KMS-11 (cell line): ENCODE measurements around the gene M1AP.
"Not testable (repeated sequence)": the region's sequence is repeated elsewhere in the genome, so short reads cannot be mapped to it uniquely, and the experiment has no call there.

Experiments
- H2AFZ ChIP-seq: fragments of 200-600 bp; sonication (generic); 2 replicates; pipeline ENCODE4 v1.6.1; 2016; ENCODE audit warnings: antibody characterized with exemption, mixed run types, low read depth
- H3K27ac ChIP-seq: fragments of 200-600 bp; sonication (generic); 2 replicates; pipeline ENCODE4 v1.6.1; 2016; ENCODE audit warnings: mild to moderate bottlenecking, mixed run types
- H3K27me3 ChIP-seq: fragments of 200-600 bp; sonication (generic); 2 replicates; pipeline ENCODE4 v1.6.1; 2017; ENCODE audit warnings: mild to moderate bottlenecking, low read depth, mixed run types, moderate library complexity; ENCODE audit not compliant: insufficient read depth
- H3K36me3 ChIP-seq: fragments of 200-600 bp; sonication (generic); 2 replicates; pipeline ENCODE4 v1.6.1; 2017; ENCODE audit warnings: mild to moderate bottlenecking, mixed run types; ENCODE audit not compliant: insufficient read depth
- H3K4me1 ChIP-seq: fragments of 200-600 bp; sonication (generic); 2 replicates; pipeline ENCODE4 v1.6.1; 2016; ENCODE audit warnings: mild to moderate bottlenecking, low read depth, mixed run types; ENCODE audit not compliant: poor library complexity, severe bottlenecking
- H3K4me2 ChIP-seq: fragments of 200-600 bp; sonication (generic); 2 replicates; pipeline ENCODE4 v1.7.0; 2016; ENCODE audit warnings: mild to moderate bottlenecking, mixed run types
- H3K4me3 ChIP-seq: fragments of 200-600 bp; sonication (generic); IDR thresholded peaks from 2 replicates; pipeline ENCODE4 v1.6.1; 2017; ENCODE audit warnings: low read depth, low read length, mixed read lengths; ENCODE audit not compliant: insufficient read depth
- H3K79me2 ChIP-seq: fragments of 200-600 bp; sonication (generic); 2 replicates; pipeline ENCODE4 v1.6.1; 2016; ENCODE audit warnings: low read depth, mixed run types; ENCODE audit not compliant: insufficient read depth
- H3K9ac ChIP-seq: fragments of 200-600 bp; sonication (generic); 2 replicates; pipeline ENCODE4 v1.6.1; 2016; ENCODE audit warnings: mild to moderate bottlenecking, mixed run types
- H4K20me1 ChIP-seq: fragments of 200-600 bp; sonication (generic); 2 replicates; pipeline ENCODE4 v1.6.1; 2016; ENCODE audit warnings: mild to moderate bottlenecking, mixed run types; ENCODE audit not compliant: insufficient read depth
- CTCF ChIP-seq: fragments of 200-600 bp; sonication (generic); conservative IDR thresholded peaks from 2 replicates; pipeline ENCODE4 v1.6.1; 2017; ENCODE audit warnings: low read depth, mild to moderate bottlenecking, antibody characterized with exemption, low read length, moderate library complexity, mixed read lengths

M1AP gene

GRCh38 chr2:74645344-74645743 is 2.8 kb downstream of the M1AP start:
- H3K27me3 ChIP-seq = no peaks in the 10 kb centered on the region
- no peak overlapping the region for H3K9ac ChIP-seq
- H3K4me1 ChIP-seq = no peaks in the 10 kb centered on the region
- no peaks in the 10 kb centered on the region for H4K20me1 ChIP-seq
- H3K4me2 ChIP-seq = no peak overlapping the region
- TF ChIP-seq CTCF = no peak
- H3K27ac ChIP-seq = no peak overlapping the region
- H3K4me3 ChIP-seq = no peak overlapping the region
- no peak overlapping the region for H2AFZ ChIP-seq
- no peaks in the 10 kb centered on the region for H3K79me2 ChIP-seq
- no peaks in the 10 kb centered on the region for H3K36me3 ChIP-seq

GRCh38 chr2:74639550-74639949 is 8.6 kb downstream of the M1AP start:
- H3K4me3 ChIP-seq = no peak overlapping the region
- no peak for TF ChIP-seq CTCF
- H3K79me2 ChIP-seq = no peaks in the 10 kb centered on the region
- H4K20me1 ChIP-seq = no peaks in the 10 kb centered on the region
- H3K27ac ChIP-seq = no peak overlapping the region
- no peaks in the 10 kb centered on the region for H3K27me3 ChIP-seq
- H3K4me2 ChIP-seq = no peak overlapping the region
- H3K36me3 ChIP-seq = no peaks in the 10 kb centered on the region
- H3K4me1 ChIP-seq = no peaks in the 10 kb centered on the region
- no peak overlapping the region for H2AFZ ChIP-seq
- H3K9ac ChIP-seq = no peak overlapping the region

DNA sequence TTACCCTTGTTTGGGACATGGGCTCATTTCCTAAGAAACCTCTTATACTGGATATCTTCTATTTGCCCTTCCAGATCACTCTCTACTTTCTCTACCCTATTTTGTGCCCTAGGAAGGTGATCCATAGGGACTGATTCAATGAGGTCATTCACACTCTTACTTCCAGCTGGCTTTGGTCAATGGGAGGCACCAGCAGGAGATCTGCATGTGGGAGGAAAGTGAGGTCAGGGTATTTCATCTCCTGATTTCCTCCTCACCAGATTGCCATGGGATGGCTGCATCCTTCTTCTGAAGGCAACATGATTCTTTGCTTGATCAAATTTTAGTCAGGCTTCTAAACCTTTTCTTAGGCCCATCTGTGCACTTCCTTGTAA is 15.2 kb downstream of the M1AP start:
- no peak overlapping the region for H3K9ac ChIP-seq
- H3K27me3 ChIP-seq = no peaks in the 10 kb centered on the region
- H3K79me2 ChIP-seq = no peaks in the 10 kb centered on the region
- H3K36me3 ChIP-seq = no peaks in the 10 kb centered on the region
- no peak overlapping the region for H3K27ac ChIP-seq
- H4K20me1 ChIP-seq = no peaks in the 10 kb centered on the region
- no peak overlapping the region for H3K4me3 ChIP-seq
- TF ChIP-seq CTCF = no peak
- no peak overlapping the region for H2AFZ ChIP-seq
- no peaks in the 10 kb centered on the region for H3K4me1 ChIP-seq
- no peak overlapping the region for H3K4me2 ChIP-seq

DNA sequence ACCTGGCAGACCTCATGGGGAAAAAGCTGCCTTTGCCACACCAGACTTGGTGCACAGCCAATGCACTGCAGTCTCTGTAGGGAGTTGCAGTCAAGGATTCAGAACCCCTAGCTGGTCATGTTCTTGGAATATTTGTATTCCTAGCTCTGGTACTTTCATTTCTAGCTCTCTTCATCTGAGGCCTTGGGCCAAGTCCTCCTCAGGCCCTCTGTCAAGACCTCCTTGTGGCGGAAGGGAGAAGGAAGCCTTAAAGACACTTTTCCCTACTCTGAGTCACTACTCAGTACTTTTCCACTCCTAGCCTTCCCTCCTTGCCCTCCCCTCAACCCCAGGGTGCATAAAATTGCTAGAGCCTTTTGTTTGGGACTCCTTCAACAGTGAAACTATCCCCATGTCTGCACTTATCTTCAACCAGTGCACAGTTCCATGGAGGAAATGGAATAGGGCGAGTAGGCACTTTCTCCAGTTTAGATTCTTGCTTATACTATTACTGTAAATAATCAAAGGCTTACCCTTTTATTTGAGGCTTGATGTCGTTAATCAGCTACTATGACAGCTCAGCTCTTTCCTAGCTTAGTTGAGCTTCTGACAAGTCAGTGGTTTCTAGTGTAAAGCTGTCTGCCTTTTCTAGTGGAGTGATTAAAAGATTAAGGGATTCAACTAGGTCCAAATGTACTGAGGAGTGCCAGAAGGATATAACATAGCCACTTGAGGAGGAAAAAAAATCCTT is 15.8 kb downstream of the M1AP start:
- Histone ChIP-seq H3K9ac (no peak overlapping the region), H3K79me2 (no peaks in the 10 kb centered on the region), H3K27me3 (no peaks in the 10 kb centered on the region), H3K36me3 (no peaks in the 10 kb centered on the region), H3K27ac (no peak overlapping the region), H4K20me1 (no peaks in the 10 kb centered on the region), H3K4me3 (no peak overlapping the region), H3K4me1 (no peaks in the 10 kb centered on the region), H2AFZ (no peak overlapping the region), H3K4me2 (no peak overlapping the region)
- TF ChIP-seq CTCF = no peak

GRCh38 chr2:74630454-74630853 is 17.7 kb downstream of the M1AP start:
- H3K27me3 ChIP-seq, H3K79me2 ChIP-seq, H3K4me2 ChIP-seq, H2AFZ ChIP-seq, H3K4me3 ChIP-seq, H3K27ac ChIP-seq, H4K20me1 ChIP-seq, H3K9ac ChIP-seq, H3K36me3 ChIP-seq, H3K4me1 ChIP-seq: not testable (repeated sequence)
